NK-92 (cell line): ENCODE results near the gene N4BP2.

Source experiments
- DNase-seq: peaks from one replicate; lab custom pipeline; 2025; ENCODE audit not compliant: unreplicated experiment; lab: John Stamatoyannopoulos, UW

Gene N4BP2

DNA sequence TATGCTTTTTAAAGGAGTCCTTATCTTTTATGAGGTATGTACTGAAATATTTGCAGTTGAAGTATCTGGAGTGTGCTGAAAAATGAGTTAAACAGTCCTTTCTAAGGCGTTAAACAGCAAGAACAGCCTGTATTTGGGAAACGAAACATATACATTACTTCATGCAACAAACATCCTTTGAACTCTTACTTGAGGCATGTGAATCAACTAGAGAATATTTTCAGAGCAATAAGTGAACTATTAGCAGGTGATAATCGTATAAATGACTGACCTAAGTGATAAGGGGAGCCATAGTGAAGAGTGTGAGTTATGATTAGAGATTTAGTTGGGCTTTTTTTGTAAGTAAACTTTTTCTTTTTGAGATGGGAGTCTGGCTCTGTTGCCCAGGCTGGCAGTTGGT lies 94.3 kb downstream of the N4BP2 start:
- DNase-seq: no peak

DNA sequence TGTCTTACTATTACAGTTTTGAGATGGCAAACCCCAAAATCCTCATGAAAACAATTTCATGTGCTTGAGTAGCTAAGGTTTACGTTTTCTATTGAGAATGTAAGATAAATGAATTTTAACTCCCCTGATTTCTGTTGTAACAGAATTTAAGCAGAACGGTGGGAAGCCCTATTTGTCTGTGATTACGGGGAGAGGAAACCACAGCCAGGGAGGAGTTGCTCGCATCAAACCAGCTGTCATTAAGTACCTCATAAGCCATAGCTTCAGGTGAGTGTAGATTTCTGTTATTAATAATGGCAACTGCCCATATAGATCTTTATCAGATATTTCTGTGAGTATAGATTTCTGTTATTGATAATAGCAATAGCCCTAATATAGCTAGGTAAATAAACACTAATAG lies 96.0 kb downstream of the N4BP2 start:
- no peak for DNase-seq

- no peak for DNase-seq
These were observed 100.8 kb downstream of the N4BP2 start for GRCh38 chr4:40157436-40157835.

DNA sequence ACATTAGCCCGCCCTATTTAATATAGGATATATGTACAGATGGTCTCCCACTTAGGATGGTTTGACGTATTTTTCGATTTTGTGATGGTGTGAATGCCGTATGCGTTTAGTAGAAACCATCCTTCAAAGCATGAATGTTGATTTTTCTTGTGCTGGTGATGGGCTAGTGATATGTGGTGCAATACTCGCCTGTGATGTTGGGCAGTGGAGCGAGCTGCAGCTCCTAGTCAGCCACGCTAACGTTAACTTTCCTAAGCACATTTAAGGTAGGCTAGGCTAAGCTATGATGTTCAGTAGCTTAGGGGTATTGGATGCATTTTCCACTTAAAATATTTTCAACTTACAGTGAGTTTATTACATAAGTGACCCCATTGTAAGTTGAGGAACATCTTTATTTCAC lies 103.6 kb downstream of the N4BP2 start:
- DNase-seq: no peak

- no peak for DNase-seq
These were observed 107.8 kb downstream of the N4BP2 start for GRCh38 chr4:40164459-40164858.

GRCh38 chr4:40165916-40166315 lies 109.3 kb downstream of the N4BP2 start:
- DNase-seq: no peak

DNA sequence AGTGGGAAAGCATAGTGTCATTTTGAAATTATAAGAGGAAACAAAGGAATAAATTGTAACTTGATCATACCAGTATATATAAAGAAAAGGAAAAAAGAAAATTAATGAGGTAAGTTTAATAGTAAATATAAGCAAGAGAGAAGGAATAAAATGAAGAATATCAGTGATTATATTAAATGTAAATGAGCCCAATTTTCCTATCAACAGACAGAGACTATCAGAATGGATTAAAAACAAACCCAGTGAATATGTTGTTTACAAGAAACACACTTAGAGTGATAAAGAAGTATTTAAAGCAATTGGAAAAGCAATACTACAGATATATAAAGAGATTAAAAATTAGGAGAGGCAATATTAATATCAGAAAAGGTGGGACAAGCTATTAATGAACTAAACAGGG lies 111.4 kb downstream of the N4BP2 start:
- DNase-seq: no peak

DNA sequence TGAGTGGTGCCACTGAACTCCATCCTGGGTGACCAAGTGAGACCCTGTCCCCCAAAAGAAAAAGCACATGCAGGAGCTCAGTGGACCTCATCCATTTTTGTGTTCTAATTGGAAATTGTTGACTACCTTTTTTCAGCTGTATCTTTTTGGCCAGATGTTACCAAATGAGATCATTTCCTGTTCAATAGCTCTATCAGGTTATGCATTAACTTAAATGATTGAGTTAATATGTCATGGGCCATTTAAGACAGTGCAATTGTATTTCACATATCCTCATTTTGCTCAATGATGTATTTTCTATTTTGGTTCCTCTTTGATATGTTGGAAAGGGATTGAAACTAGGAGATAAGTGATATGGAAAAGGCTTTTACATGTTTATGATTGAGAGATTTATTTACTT lies 113.9 kb downstream of the N4BP2 start:
- no peak for DNase-seq

- no peak for DNase-seq
These were observed 116.8 kb downstream of the N4BP2 start for GRCh38 chr4:40173470-40173875.

- DNase-seq: no peak
These were observed 120.0 kb downstream of the N4BP2 start for GRCh38 chr4:40176602-40177001.

- no peak for DNase-seq
These were observed 120.9 kb downstream of the N4BP2 start for GRCh38 chr4:40177591-40177990.

GRCh38 chr4:40178672-40179071 lies 122.0 kb downstream of the N4BP2 start:
- no peak for DNase-seq

DNA sequence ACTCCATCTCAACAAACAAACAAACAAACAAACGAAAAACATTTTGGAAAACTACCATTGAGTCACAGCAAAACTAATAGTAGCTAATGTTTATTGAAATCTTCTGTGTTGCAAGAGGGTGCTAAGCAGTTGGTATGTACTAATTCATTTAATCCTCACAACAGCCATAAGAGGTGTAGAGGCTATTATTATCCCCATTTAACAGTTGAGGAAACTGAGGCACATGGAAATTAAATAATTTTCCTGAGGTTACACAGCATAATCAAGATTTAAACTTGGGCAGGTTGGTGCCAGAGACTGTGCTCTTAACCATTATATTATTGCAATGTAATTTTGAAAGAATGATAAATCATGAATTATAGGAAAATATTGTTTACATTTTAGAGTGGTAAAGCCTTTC lies 122.7 kb downstream of the N4BP2 start:
- no peak for DNase-seq

DNA sequence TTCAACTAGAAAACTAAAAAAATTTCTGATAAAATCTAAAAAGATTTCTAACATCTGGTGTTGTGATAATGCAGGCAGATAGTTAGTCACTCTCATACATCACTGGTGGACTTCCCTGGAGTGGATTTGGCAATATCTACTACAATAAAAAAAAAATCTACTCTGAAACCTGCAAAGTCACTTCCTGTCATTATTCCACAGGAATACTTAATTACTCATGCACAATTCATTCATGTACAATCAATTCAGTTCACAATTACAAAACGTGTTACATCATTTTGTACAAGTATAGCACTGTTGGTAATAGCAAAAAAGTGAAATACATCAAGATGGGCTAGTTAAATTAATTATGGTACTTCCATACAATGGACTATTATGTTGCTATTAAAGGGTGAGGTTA lies 123.7 kb downstream of the N4BP2 start:
- no peak for DNase-seq

DNA sequence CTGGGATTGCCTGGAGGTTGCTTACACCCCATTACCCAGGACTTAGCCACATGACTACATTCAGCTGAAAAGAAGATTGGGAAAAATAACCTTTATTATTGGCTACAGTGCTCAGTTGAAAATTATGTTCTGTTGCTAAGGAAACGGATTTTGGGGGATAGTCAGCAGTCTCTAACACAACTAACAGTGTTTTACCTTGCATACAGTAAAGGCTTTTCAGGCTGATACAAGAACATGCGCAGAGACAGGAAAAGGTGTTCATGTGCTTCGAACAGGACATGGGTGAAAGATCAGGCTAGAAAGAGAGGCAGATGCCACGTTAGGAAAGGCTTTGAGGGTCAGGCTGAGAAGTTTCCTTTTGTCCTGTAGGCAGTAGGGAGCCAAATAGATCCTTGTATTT lies 125.4 kb downstream of the N4BP2 start:
- no peak for DNase-seq

DNA sequence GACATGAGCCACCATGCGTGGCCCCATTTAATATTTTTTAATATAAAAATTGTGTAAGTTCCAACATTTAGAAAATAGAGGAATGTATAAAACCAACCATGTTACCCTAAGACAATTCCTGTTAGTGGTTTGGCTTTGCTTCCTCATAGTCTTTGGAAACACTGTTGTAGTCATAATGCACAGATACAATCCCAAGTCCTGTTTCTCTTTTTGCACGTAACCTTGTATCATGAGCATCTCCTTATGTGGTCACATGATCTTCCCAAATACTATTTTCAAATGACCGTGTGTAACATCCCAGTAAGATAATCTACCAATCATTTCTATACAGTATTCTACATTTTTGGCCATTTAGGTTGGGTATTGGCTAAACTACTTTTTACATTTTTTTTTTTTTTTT lies 126.3 kb downstream of the N4BP2 start:
- DNase-seq: no peak

GRCh38 chr4:40183615-40184411 lies 127.2 kb downstream of the N4BP2 start:
- DNase-seq: no peak

- DNase-seq: no peak
These were observed 129.4 kb downstream of the N4BP2 start for GRCh38 chr4:40185830-40186664.

GRCh38 chr4:40186665-40187014 lies 130.0 kb downstream of the N4BP2 start:
- no peak for DNase-seq

- no peak for DNase-seq
These were observed 130.8 kb downstream of the N4BP2 start for GRCh38 chr4:40187386-40187906.

DNA sequence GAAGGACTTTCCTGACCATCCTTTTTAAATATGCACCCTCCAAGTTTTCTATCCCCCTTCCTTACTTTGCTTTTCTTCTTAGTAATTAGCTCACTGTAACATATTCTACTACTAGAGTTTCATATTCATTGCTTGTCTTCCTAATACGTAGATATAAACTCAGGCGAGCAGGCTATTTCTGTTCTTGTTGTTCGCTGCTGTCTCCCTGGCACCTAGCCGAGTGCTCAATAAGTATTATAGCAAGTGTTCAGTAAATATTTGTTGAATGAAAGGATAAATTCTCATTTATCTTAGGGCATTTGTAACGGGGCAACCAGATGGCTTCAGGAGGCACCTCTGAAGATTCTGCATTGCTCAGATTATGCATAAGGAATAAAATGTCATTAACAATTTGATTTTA lies 133.4 kb downstream of the N4BP2 start:
- no peak for DNase-seq

GRCh38 chr4:40190465-40190864 lies 133.8 kb downstream of the N4BP2 start:
- no peak for DNase-seq
